Activated effector memory CD4-positive, alpha-beta T cell treated with Interleukin-2 at 50 U/mL for 16 hours (primary cell): ENCODE data around the gene FXYD2.
A peak's percentile ranks its signal among the peaks of the same experiment; 100 is the strongest.
"Not testable (repeated sequence)": the region's sequence is repeated elsewhere in the genome, so short reads cannot be mapped to it uniquely, and the experiment has no call there.

Source experiments
- DNase-seq: peaks from one replicate; pipeline ENCODE4 v3.0.0-alpha.2; 2020

FXYD2 gene

GRCh38 chr11:117819096-117820040 is 5.2 kb downstream of the FXYD2 start:
- no peak for DNase-seq

- peak; percentile 19 for DNase-seq
These were observed 6.3 kb downstream of the FXYD2 start for GRCh38 chr11:117818041-117818873.

DNA sequence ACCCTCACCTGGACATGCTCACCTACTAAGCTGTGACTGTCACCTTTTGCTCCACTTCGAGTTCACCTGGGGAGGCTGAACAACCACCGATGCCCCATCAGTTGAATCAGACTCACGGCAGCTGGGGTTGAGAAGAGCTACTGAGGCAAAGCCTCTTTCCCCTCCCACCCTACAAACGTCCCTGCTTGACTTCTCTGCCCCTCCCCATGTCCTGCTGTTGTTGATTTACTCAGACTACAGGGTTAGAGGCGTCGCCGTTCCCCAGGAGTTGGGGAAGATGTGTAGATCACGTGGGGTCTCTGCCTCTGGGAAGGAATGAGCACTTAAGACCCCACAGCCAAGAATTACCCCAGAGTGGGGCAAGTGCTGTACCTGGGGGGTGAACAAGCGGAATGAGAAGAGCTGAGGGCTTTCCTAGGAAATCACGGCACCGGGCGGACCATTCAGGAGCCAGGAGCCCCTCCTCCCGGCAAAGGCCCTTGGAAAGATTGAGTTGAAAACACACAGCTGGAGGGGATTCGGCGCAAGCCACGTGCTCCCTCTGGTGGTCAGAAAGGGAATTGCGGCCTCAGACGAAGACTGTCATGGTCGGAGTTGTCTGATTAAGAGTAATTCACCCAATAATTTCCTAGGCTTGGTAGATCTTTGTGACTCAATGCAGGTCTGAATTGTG is 7.0 kb downstream of the FXYD2 start:
- peak; percentile 79 for DNase-seq

- DNase-seq = no peak
These were observed 7.6 kb downstream of the FXYD2 start for GRCh38 chr11:117816846-117817367.

- DNase-seq = no peak
These were observed 8.3 kb downstream of the FXYD2 start for GRCh38 chr11:117816151-117816741.

DNA sequence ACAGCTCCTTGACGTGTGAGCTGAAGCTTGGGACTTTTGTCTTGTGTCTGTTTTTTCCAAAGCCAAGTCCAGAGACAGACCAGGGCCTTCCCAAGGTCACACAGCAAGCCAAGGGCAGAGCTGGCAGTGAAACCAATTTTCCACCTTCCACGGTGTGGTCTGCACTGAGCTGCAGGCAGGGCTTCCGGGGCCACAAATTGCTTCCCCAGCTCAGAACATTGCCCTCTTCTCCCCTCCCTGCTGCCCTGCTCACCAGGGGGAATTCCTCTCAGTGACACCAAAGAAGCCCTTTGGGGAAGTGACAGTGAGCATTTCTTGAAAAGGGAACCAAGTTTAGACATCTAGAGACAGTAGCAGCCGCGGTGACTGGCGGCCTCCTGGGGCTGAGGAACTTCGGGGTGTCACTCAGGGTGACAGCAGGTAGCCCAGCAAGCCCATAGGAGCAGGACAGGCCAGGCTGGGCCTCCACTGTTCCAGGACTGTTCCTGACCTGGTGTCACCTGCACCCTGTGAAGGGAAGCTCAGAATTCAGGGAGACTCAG is 9.2 kb downstream of the FXYD2 start:
- peak; percentile 52 for DNase-seq

GRCh38 chr11:117814766-117815261 is 9.7 kb downstream of the FXYD2 start:
- peak; percentile 82 for DNase-seq

DNA sequence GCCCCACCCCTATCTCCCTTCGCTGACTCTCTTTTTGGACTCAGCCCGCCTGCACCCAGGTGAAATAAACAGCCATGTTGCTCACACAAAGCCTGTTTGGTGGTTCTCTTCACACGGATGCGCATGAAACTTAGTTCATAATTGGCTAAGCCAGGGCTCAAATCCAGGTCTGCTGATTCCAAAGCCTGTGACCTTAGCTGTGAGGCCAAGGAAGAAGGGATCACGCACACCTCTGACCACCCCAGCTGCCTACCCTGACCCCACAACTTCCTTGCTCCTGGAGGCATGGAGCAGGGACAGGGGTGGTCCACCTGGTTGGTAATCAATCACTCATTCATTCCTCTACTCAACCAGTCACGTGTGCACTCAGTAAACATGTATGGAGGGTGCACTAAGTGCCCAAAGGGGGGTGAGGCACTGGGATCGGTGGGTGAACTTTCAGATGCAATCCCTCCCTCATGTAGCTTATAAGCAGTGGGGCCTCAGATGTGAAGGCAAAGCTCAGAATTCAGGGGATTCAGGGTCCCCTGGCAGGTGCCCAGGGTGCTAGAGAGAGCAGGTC is 10.3 kb downstream of the FXYD2 start:
- no peak for DNase-seq

GRCh38 chr11:117810056-117810451 is 14.5 kb downstream of the FXYD2 start:
- not testable (repeated sequence) for DNase-seq

DNA sequence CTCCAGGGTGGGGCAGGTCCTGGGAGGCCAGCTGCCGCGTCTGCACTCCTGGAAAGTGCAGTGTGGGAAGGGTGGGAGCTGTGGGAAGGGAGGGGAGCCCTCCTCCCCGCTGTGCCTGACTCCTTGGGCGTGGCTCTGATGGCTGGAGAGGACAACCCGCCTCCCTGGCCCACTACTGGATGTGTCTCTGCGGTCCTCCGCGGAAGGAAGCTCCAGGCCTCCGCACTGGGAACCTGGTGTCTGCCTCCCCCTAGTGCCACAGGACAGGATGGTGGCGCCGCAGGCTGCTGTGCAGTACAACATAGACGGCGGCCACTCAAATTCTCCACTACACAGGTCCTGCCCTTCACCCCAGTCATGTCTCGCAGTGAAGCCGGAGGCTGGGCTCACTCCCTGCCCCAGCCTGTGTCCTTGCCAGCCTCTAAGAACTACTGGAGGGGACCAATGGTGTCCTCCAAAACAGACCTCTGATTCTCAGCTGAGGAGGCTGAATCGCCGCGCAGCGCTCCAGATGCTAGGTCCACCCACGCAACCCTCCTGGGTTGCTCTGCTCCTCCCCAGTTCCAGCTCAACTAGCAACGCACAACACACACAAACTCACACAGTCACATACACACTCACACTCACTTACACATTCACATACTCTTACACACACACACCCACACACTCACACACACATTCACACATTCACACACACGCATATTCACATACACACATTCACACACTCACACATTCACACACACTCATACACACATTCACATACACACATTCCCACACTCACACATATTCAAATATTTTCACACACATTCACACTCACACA is 15.1 kb downstream of the FXYD2 start:
- peak; percentile 38 for DNase-seq

- no peak for DNase-seq
These were observed 15.8 kb downstream of the FXYD2 start for GRCh38 chr11:117808784-117809183.

GRCh38 chr11:117807482-117808327 is 16.8 kb downstream of the FXYD2 start:
- DNase-seq = peak; percentile 59

DNA sequence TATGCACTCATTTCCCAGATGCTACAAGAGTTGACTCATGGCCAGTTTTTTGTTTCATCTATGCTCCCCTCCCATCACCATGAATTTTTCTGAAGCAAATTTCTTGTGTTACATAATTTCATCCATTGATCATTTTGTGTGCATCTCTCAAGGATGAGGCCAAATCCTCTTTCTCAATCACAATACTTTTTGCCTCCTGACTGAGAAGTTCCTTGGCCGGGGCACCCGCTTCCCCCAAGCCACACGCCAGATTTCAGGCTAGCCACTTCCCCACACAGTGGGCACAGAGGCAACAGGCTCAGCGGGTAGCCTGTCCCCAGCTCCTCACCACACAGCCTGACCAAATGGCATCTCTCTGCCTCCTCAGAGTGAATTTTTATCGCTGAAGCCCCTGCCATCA is 17.7 kb downstream of the FXYD2 start:
- no peak for DNase-seq

GRCh38 chr11:117805045-117805444 is 19.5 kb downstream of the FXYD2 start:
- no peak for DNase-seq

- DNase-seq = no peak
These were observed 20.6 kb downstream of the FXYD2 start for GRCh38 chr11:117803896-117804295.

DNA sequence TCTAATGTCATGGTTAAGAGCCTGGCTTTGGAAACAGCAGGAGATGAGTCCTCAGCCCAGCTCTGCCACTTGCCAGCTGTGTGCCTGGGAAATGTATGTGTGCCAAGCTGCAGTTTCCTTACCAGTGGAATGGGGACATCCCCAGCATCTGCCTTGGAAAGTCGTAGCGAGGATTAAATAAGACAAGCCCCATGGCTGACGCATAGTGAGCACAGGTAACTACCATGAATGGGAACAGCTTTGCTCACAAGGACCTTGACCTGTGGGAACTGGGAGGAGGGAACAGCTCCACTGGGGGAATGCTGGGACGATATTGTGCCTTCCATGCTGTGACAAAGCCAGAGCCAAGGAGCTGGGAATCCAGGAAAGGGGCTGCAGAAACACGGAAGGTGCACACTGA is 24.9 kb downstream of the FXYD2 start:
- DNase-seq = no peak

GRCh38 chr11:117796872-117797529 is 27.5 kb downstream of the FXYD2 start, which contains the start of gene DSCAML1:
Gene DSCAML1 (minus strand): TSS chr11:117797216. CDS start chr11:117797079, 137 bp downstream.
- no peak for DNase-seq

DNA sequence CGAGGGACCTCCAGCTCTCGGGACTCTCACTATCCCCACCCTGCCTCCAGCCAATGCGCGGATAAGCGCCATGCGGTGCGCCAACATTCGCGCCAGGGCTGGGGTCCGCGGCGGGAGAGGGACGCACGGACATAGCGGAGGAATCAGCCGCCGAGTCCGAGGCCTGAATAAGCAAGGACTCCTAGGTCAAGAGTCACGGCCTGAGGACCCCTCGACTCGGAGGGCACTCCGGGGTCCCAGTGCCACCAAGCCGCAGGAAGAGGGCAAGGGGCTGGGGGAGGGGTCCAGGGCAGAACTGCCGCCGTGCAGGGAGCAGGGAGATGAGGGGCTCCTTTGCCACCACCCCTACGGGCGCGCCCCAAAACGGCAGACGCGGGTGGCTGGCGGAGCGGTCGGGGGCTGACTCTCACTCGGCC is 28.1 kb downstream of the FXYD2 start:
- no peak for DNase-seq
